HepG2 (cell line): ENCODE measurements around the gene SDE2. TPM values are rescaled to one million over a fixed set of nuclear protein-coding genes. Genes with fewer than 3 reads are reported as not detected.

ENCODE experiments used
- ATAC-seq: fragments of 200-7000 bp; cut with Tn5 transposase; 3 replicates; pipeline ENCODE4 v1.9.1; 2020; ENCODE audit warnings: mild to moderate bottlenecking, moderate library complexity
- BruUV-seq: library from RNA; stranded (reverse); fragments of 400-500 nt; replicated peaks from 2 replicates; lab custom pipeline; 2021; lab: Mats Ljungman, UMichigan
- CTCF ChIA-PET: fragments of 300-600 bp; formaldehyde crosslinking; extraction: SDS; loops from one replicate; lab custom pipeline; 2021; ENCODE audit warnings: low total read pairs, inconsistent platforms, low intra/inter-chr PET ratio; lab: Yijun Ruan, JAX
- POLR2A ChIA-PET: fragments of 350-600 bp; sonication (Branson Sonifier 250); formaldehyde crosslinking; loops from one replicate; lab custom pipeline; 2020; ENCODE audit warnings: antibody characterized with exemption, inconsistent platforms; lab: Yijun Ruan, JAX
- DNase-seq: peaks from one replicate; pipeline ENCODE4 v3.0.0-alpha.2; 2015; ENCODE audit warnings: low spot score
- FAIRE-seq: peaks from 3 replicates; lab custom pipeline; 2011; peaks lifted over from hg19 to GRCh38; lab: Jason Lieb, UNC
- H2AFZ ChIP-seq: one replicate; pipeline ENCODE4 v1.6.1; 2011; ENCODE audit warnings: low read length, inconsistent platforms
- H3K27ac ChIP-seq: fragments of 300-600 bp; 3 replicates; pipeline ENCODE4 v1.8.0; 2011; ENCODE audit warnings: mixed run types, mild to moderate bottlenecking, mixed read lengths, low read length, inconsistent platforms; ENCODE audit not compliant: insufficient read depth; ENCODE audit errors: extremely low read length
- H3K27me3 ChIP-seq, 2 experiments: fragments of 200-600 bp in 1 of 2; 2 replicates in 1 of 2; 3 replicates in 1 of 2; pipeline versions ENCODE4 v1.6.0 to v1.8.0; 2011; ENCODE audit warnings: low read length in 2 of 2, mild to moderate bottlenecking in 2 of 2, moderate library complexity in 2 of 2, inconsistent platforms in 1 of 2; ENCODE audit not compliant: insufficient read depth in 2 of 2, control insufficient read depth in 1 of 2
- H3K36me3 ChIP-seq, 2 experiments: fragments of 200-600 bp in 1 of 2; replicated peaks in 1 of 2; 2 replicates in 1 of 2; 3 replicates in 1 of 2; pipeline versions ENCODE4 v1.5.1 to v1.8.0; 2011; ENCODE audit warnings: low read length in 2 of 2, inconsistent platforms in 1 of 2; ENCODE audit not compliant: insufficient read depth in 2 of 2, control insufficient read depth in 1 of 2
- H3K4me1 ChIP-seq: 2 replicates; pipeline ENCODE4 v1.5.1; 2012; ENCODE audit warnings: low read length, inconsistent platforms; ENCODE audit not compliant: insufficient read depth
- H3K4me2 ChIP-seq: 2 replicates; pipeline ENCODE4 v1.6.0; 2011; ENCODE audit warnings: low read depth, low read length, inconsistent platforms
- H3K4me3 ChIP-seq, 3 experiments: fragments of 200-600 bp in 1 of 3; sonication (generic), shearing (Covaris generic) in 1 of 3; replicated peaks in 1 of 3; 2 replicates each; pipeline ENCODE4 v1.5.1; 2011 to 2016; ENCODE audit warnings: low read length in 3 of 3, inconsistent platforms in 2 of 3, low read depth in 2 of 3, mild to moderate bottlenecking in 2 of 3, control low read depth in 1 of 3, mixed read lengths in 1 of 3; ENCODE audit not compliant: insufficient read depth in 1 of 3
- H3K79me2 ChIP-seq: one replicate; pipeline ENCODE4 v1.6.1; 2011; ENCODE audit warnings: low read length, inconsistent platforms; ENCODE audit not compliant: insufficient read depth
- H3K9ac ChIP-seq: 2 replicates; pipeline ENCODE4 v1.6.0; 2011; ENCODE audit warnings: mild to moderate bottlenecking, low read depth, low read length, inconsistent platforms; ENCODE audit not compliant: insufficient read depth
- H3K9me3 ChIP-seq: 2 replicates; pipeline ENCODE4 v1.5.1; 2012; ENCODE audit warnings: mild to moderate bottlenecking, low read length
- H4K20me1 ChIP-seq: 2 replicates; pipeline ENCODE4 v1.6.0; 2011; ENCODE audit warnings: inconsistent platforms, mild to moderate bottlenecking, low read length, moderate library complexity; ENCODE audit not compliant: insufficient read depth
- FOXA1 ChIP-seq, 2 experiments: fragments of 450-650 bp in 1 of 2; sonication (generic) in 1 of 2; formaldehyde crosslinking in 1 of 2; IDR thresholded peaks; 2 replicates each; pipeline versions ENCODE4 v1.4.0 to v1.6.1; 2016 to 2020; ENCODE audit warnings: missing genetic modification reagents in 1 of 2
- NR2F6 ChIP-seq, 2 experiments: IDR thresholded peaks; 2 replicates each; pipeline ENCODE4 v1.6.1; 2016; ENCODE audit warnings: antibody characterized with exemption in 1 of 2, mild to moderate bottlenecking in 1 of 2
- SOX13 ChIP-seq, 3 experiments: fragments of 450-650 bp in 1 of 3; sonication (generic) in 1 of 3; formaldehyde crosslinking in 1 of 3; IDR thresholded peaks in 2 of 3; conservative IDR thresholded peaks in 1 of 3; 2 replicates each; pipeline versions ENCODE4 v1.5.0 to v1.6.1; 2016 to 2020; ENCODE audit warnings: antibody characterized with exemption in 1 of 3, mild to moderate bottlenecking in 1 of 3, missing compliant biosample characterization in 1 of 3, missing genetic modification reagents in 1 of 3, moderate library complexity in 1 of 3
- SOX6 ChIP-seq, 2 experiments: fragments of 450-650 bp in 1 of 2; sonication (generic) in 1 of 2; formaldehyde crosslinking in 1 of 2; IDR thresholded peaks; 2 replicates each; pipeline versions ENCODE4 v1.4.0 to v1.6.1; 2017 to 2020; ENCODE audit warnings: antibody characterized with exemption in 1 of 2, mild to moderate bottlenecking in 1 of 2, missing genetic modification reagents in 1 of 2
- TEAD3 ChIP-seq: optimal IDR thresholded peaks from 2 replicates; pipeline ENCODE3; 2016; ENCODE audit warnings: borderline replicate concordance
- ZNF280B ChIP-seq: sonication (generic); formaldehyde crosslinking; IDR thresholded peaks from 2 replicates; pipeline ENCODE4 v1.5.0; 2020; ENCODE audit warnings: missing genetic modification reagents, mild to moderate bottlenecking, borderline replicate concordance
- ZNF496 ChIP-seq: sonication (generic); formaldehyde crosslinking; IDR thresholded peaks from 2 replicates; pipeline ENCODE4 v1.8.1; 2023; ENCODE audit warnings: mild to moderate bottlenecking, moderate library complexity, missing genetic modification reagents; ENCODE audit not compliant: insufficient replicate concordance
- ZNF646 ChIP-seq: sonication (generic); formaldehyde crosslinking; IDR thresholded peaks from 2 replicates; pipeline ENCODE4 v1.9.0; 2021; ENCODE audit warnings: mild to moderate bottlenecking, missing genetic modification reagents
- WGBS: methylation state at CpG from one replicate; pipeline ENCODE4 v1.1.6; 2017; ENCODE audit warnings: low lambda C conversion rate; 5-methylcytosine and 5-hydroxymethylcytosine counted together
- in situ Hi-C: cut with HindIII; loops from 2 replicates; pipeline ENCODE4 v1.10.0; 2017; ENCODE audit warnings: low pct_unique_long_range_greater_than_20kb; ENCODE audit not compliant: extremely low pct_ligation_motif_present
- intact Hi-C: fragments of 100-400 bp; cut with micrococcal nuclease; formaldehyde crosslinking; loops from one replicate; pipeline ENCODE4 v1.10.0; 2022; ENCODE audit not compliant: unreplicated experiment
- polyA plus RNA-seq, 8 experiments: library from polyadenylated mRNA; depleted of rRNA in 3 of 8; stranded (reverse) in 7 of 8; unstranded in 1 of 8; fragments of >200 nt; fragmentation: Illumina TruSeq in 4 of 8; extraction: Trizol in 4 of 8; gene quantifications; 2 replicates each; pipeline versions ENCODE4 v1.2.1 to v1.2.3, GENCODE V29; 2011 to 2016; ENCODE audit warnings: low read depth in 4 of 8, missing spikeins in 1 of 8, mixed read lengths in 1 of 8; ENCODE audit not compliant: insufficient read depth in 1 of 8
- total RNA-seq, 5 experiments: library from RNA; depleted of rRNA; stranded (reverse); fragments of >200 nt; fragmentation: Illumina TruSeq; extraction: Trizol; gene quantifications; 2 replicates each; pipeline ENCODE4 v1.2.3, GENCODE V29; 2016; ENCODE audit warnings: low read depth in 1 of 5
- TF ChIP-seq, protein P1 (sequence below): sonication (generic); formaldehyde crosslinking; conservative IDR thresholded peaks from 2 replicates; pipeline ENCODE4 v1.8.0; 2022; ENCODE audit warnings: low read depth, missing genetic modification reagents

Gene SDE2
- total and polyA plus RNA-seq, 2 of the 13 experiments (the other 11 are each of a cell fraction or from before 2014, with no cell fraction given): 10.8 to 19.6 TPM

GRCh38 chr1:226027538-226028217 lies 28.5 kb upstream of the SDE2 start:
- Histone ChIP-seq H3K4me1 (peaks cover 27% of the 10 kb centered on the region), H3K27ac (no peak overlapping the region), H3K4me2 (peak overlapping the region; percentile 72), H2AFZ (peak overlapping the region; percentile 25), H3K9me3 (no peaks in the 10 kb centered on the region), H3K79me2 (no peaks in the 10 kb centered on the region), H3K4me3 (peak overlapping the region in 1 of 3 experiments; percentile 41; a peak in 2 of 6 replicates), H3K9ac (0 out of 2 replicates have a peak overlapping the region, but pooled peaks have one; percentile 10), H3K36me3 (no peaks in the 10 kb centered on the region), H4K20me1 (no peaks in the 10 kb centered on the region), H3K27me3 (peaks cover 0 to 1% of the 10 kb centered on the region in 2 experiments; a peak in 1 of 5 replicates)
- TF ChIP-seq, protein P1, sequence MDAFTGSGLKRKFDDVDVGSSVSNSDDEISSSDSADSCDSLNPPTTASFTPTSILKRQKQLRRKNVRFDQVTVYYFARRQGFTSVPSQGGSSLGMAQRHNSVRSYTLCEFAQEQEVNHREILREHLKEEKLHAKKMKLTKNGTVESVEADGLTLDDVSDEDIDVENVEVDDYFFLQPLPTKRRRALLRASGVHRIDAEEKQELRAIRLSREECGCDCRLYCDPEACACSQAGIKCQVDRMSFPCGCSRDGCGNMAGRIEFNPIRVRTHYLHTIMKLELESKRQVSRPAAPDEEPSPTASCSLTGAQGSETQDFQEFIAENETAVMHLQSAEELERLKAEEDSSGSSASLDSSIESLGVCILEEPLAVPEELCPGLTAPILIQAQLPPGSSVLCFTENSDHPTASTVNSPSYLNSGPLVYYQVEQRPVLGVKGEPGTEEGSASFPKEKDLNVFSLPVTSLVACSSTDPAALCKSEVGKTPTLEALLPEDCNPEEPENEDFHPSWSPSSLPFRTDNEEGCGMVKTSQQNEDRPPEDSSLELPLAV (CRISPR knock-in tag): no peak
- TF ChIP-seq ZNF646 (CRISPR knock-in tag): no peak
- TF ChIP-seq ZNF496 (CRISPR knock-in tag): no peak
- no peak for TF ChIP-seq NR2F6 (IDR thresholded peaks at IDR 0.05)
- 0 out of 2 replicates have a peak, but pooled peaks have one; percentile 25 for TF ChIP-seq NR2F6 (CRISPR knock-in tag; IDR thresholded peaks at IDR 0.05)
- TF ChIP-seq FOXA1 (IDR thresholded peaks at IDR 0.05): no peak
- 0 out of 2 replicates have a peak, but pooled peaks have one; percentile 1 for TF ChIP-seq FOXA1 (CRISPR knock-in tag; IDR thresholded peaks at IDR 0.05)
- no peak for TF ChIP-seq SOX13 (IDR thresholded peaks at IDR 0.05)
- peak in 1 of 2 experiments; percentile 4; a peak in 1 of 4 replicates for TF ChIP-seq SOX13 (CRISPR knock-in tag; conservative IDR thresholded peaks at IDR 0.05 in 1 of 2, IDR thresholded peaks at IDR 0.05 in 1 of 2)
- no peak for TF ChIP-seq ZNF280B (CRISPR knock-in tag)
- TF ChIP-seq SOX6 (IDR thresholded peaks at IDR 0.05): no peak
- TF ChIP-seq SOX6 (CRISPR knock-in tag; IDR thresholded peaks at IDR 0.05): 0 out of 2 replicates have a peak, but pooled peaks have one; percentile 12
- peak; percentile 12 for TF ChIP-seq TEAD3 (CRISPR knock-in tag)
- DNase-seq (peak; percentile 37), FAIRE-seq (peak; percentile 68), ATAC-seq (peak; percentile 85)
- ChIA-PET CTCF (no interaction called here), POLR2A (interaction anchor here (1.3 to 3.6 kb wide), 3 partner anchors 17 to 35 kb away, joined by 3 to 38 read pairs (median 23); partner anchors contain the start of genes H3-3A and SDE2)
- in situ Hi-C loops (no loop called here), intact Hi-C loops (loop anchor here (2.0 to 5.0 kb wide), 2 partner anchors 19 to 35 kb away; partner anchors contain the start of gene H3-3A)
- BruUV-seq: no TSS peak
- WGBS: 24% methylated on average over 5 of the region's 5 CpGs
